HEK293 (cell line): ENCODE data around the gene PTPRN2.

Experiments
- CTCF ChIA-PET: fragments of 350-600 bp; formaldehyde crosslinking; extraction: SDS; loops from one replicate; lab custom pipeline; 2021; ENCODE audit warnings: antibody characterized with exemption; lab: Yijun Ruan, JAX
- POLR2A ChIA-PET: fragments of 300-600 bp; formaldehyde crosslinking; extraction: SDS; loops from one replicate; lab custom pipeline; 2020; ENCODE audit warnings: antibody characterized with exemption, inconsistent platforms; lab: Yijun Ruan, JAX
- H3K27ac ChIP-seq: fragments of 200-500 bp; sonication (Bioruptor generic); 2 replicates; pipeline ENCODE4 v1.5.1; 2014; ENCODE audit warnings: low read depth, low read length, control low read depth, inconsistent platforms; ENCODE audit errors: extremely low read depth
- H3K36me3 ChIP-seq, 2 experiments: fragments of 200-500 bp in 1 of 2; sonication (Bioruptor generic) in 1 of 2; 1 replicate in 1 of 2; 2 replicates in 1 of 2; pipeline ENCODE4 v1.5.1; 2014 to 2017; ENCODE audit warnings: inconsistent platforms in 2 of 2, low read length in 2 of 2; ENCODE audit not compliant: control insufficient read depth in 2 of 2, insufficient read depth in 1 of 2
- H3K4me1 ChIP-seq: fragments of 200-500 bp; sonication (Bioruptor generic); 2 replicates; pipeline ENCODE4 v1.5.1; 2014; ENCODE audit warnings: mild to moderate bottlenecking, low read length, inconsistent platforms; ENCODE audit not compliant: control insufficient read depth, insufficient read depth
- H3K4me3 ChIP-seq: 2 replicates; pipeline ENCODE4 v1.5.1; 2011; ENCODE audit warnings: low read depth, mild to moderate bottlenecking, control low read depth, low read length, moderate library complexity
- H3K9me3 ChIP-seq: fragments of 200-500 bp; sonication (Bioruptor generic); 2 replicates; pipeline ENCODE4 v1.5.1; 2014; ENCODE audit warnings: low read depth, low read length, inconsistent platforms; ENCODE audit not compliant: control insufficient read depth, insufficient read depth
- GFI1B ChIP-seq: fragments of 450-650 bp; formaldehyde crosslinking; IDR thresholded peaks from 2 replicates; pipeline ENCODE4 v1.5.1; 2016; ENCODE audit warnings: missing biosample characterization, missing genetic modification characterization
- INSM2 ChIP-seq: fragments of 450-650 bp; formaldehyde crosslinking; IDR thresholded peaks from 2 replicates; pipeline ENCODE4 v1.5.1; 2016; ENCODE audit warnings: missing biosample characterization, missing genetic modification characterization
- KLF10 ChIP-seq: fragments of 450-650 bp; IDR thresholded peaks from 2 replicates; pipeline ENCODE4 v1.5.1; 2018; ENCODE audit warnings: missing biosample characterization, mild to moderate bottlenecking, missing genetic modification characterization
- PRDM1 ChIP-seq: fragments of 450-650 bp; formaldehyde crosslinking; IDR thresholded peaks from 2 replicates; pipeline ENCODE4; 2016; ENCODE audit warnings: missing biosample characterization, missing genetic modification characterization
- WT1 ChIP-seq: fragments of 450-650 bp; formaldehyde crosslinking; IDR thresholded peaks from 2 replicates; pipeline ENCODE4 v1.5.1; 2016; ENCODE audit warnings: missing biosample characterization, missing genetic modification characterization
- ZBTB1 ChIP-seq: fragments of 450-650 bp; formaldehyde crosslinking; IDR thresholded peaks from 2 replicates; pipeline ENCODE4 v1.5.1; 2016; ENCODE audit warnings: missing biosample characterization, missing genetic modification characterization
- ZBTB17 ChIP-seq: fragments of 450-650 bp; formaldehyde crosslinking; IDR thresholded peaks from 2 replicates; pipeline ENCODE4 v1.5.1; 2016; ENCODE audit warnings: missing biosample characterization, missing genetic modification characterization
- ZBTB44 ChIP-seq: fragments of 450-650 bp; IDR thresholded peaks from 2 replicates; pipeline ENCODE4 v1.5.1; 2018; ENCODE audit warnings: missing biosample characterization, mild to moderate bottlenecking, missing genetic modification characterization
- ZFHX2 ChIP-seq: fragments of 450-650 bp; formaldehyde crosslinking; conservative IDR thresholded peaks from 2 replicates; pipeline ENCODE4 v1.5.1; 2016; ENCODE audit warnings: missing biosample characterization, missing genetic modification characterization
- ZIC2 ChIP-seq: fragments of 450-650 bp; formaldehyde crosslinking; IDR thresholded peaks from 2 replicates; pipeline ENCODE4 v1.5.1; 2016; ENCODE audit warnings: missing biosample characterization, missing genetic modification characterization
- ZNF133 ChIP-seq: fragments of 450-650 bp; formaldehyde crosslinking; IDR thresholded peaks from 2 replicates; pipeline ENCODE4 v1.5.1; 2016; ENCODE audit warnings: missing biosample characterization, missing genetic modification characterization
- ZNF292 ChIP-seq: fragments of 450-650 bp; formaldehyde crosslinking; IDR thresholded peaks from 2 replicates; pipeline ENCODE4 v1.5.1; 2016; ENCODE audit warnings: low read depth, missing biosample characterization, missing genetic modification characterization, borderline replicate concordance
- ZNF311 ChIP-seq: fragments of 450-650 bp; formaldehyde crosslinking; IDR thresholded peaks from 2 replicates; pipeline ENCODE4 v1.5.1; 2017; ENCODE audit warnings: missing biosample characterization, missing genetic modification characterization, borderline replicate concordance
- ZNF362 ChIP-seq: fragments of 450-650 bp; formaldehyde crosslinking; IDR thresholded peaks from 2 replicates; pipeline ENCODE4 v1.5.1; 2016; ENCODE audit warnings: missing biosample characterization, missing genetic modification characterization
- ZNF449 ChIP-seq: fragments of 450-650 bp; formaldehyde crosslinking; IDR thresholded peaks from 2 replicates; pipeline ENCODE4 v1.5.1; 2017; ENCODE audit warnings: missing biosample characterization, mild to moderate bottlenecking, missing genetic modification characterization, moderate library complexity
- ZNF514 ChIP-seq: fragments of 450-650 bp; formaldehyde crosslinking; IDR thresholded peaks from 2 replicates; pipeline ENCODE4 v1.5.1; 2016; ENCODE audit warnings: missing biosample characterization, missing genetic modification characterization
- ZNF529 ChIP-seq: fragments of 450-650 bp; formaldehyde crosslinking; IDR thresholded peaks from 2 replicates; pipeline ENCODE4 v1.5.1; 2017; ENCODE audit warnings: missing genetic modification characterization, missing biosample characterization; ENCODE audit not compliant: insufficient replicate concordance
- ZNF548 ChIP-seq: fragments of 450-650 bp; formaldehyde crosslinking; IDR thresholded peaks from 2 replicates; pipeline ENCODE4 v1.5.1; 2016; ENCODE audit warnings: missing biosample characterization, missing genetic modification characterization
- ZNF555 ChIP-seq: fragments of 450-650 bp; formaldehyde crosslinking; conservative IDR thresholded peaks from 2 replicates; pipeline ENCODE4 v1.5.1; 2017; ENCODE audit warnings: missing biosample characterization, mild to moderate bottlenecking, missing genetic modification characterization, inconsistent platforms
- ZNF560 ChIP-seq: fragments of 450-650 bp; formaldehyde crosslinking; IDR thresholded peaks from 2 replicates; pipeline ENCODE4 v1.5.1; 2017; ENCODE audit warnings: missing biosample characterization, missing genetic modification characterization, borderline replicate concordance
- ZNF585B ChIP-seq: fragments of 450-650 bp; formaldehyde crosslinking; IDR thresholded peaks from 2 replicates; pipeline ENCODE4 v1.5.1; 2016; ENCODE audit warnings: missing biosample characterization, missing genetic modification characterization
- ZNF645 ChIP-seq: fragments of 450-650 bp; formaldehyde crosslinking; IDR thresholded peaks from 2 replicates; pipeline ENCODE4; 2016; ENCODE audit warnings: missing biosample characterization, missing genetic modification characterization
- ZNF677 ChIP-seq: fragments of 450-650 bp; IDR thresholded peaks from 2 replicates; pipeline ENCODE4 v1.5.0; 2018; ENCODE audit warnings: missing biosample characterization, mild to moderate bottlenecking, missing genetic modification characterization, moderate library complexity

PTPRN2 gene

GRCh38 chr7:158492367-158492764, 95.3 kb downstream of the PTPRN2 start (continued):
- TF ChIP-seq ZNF311 (no peak), ZBTB17 (tag by site-specific recombination) (no peak), ZNF133 (tag by site-specific recombination) (no peak), ZIC2 (tag by site-specific recombination) (no peak), ZBTB44 (tag by site-specific recombination) (no peak), ZNF548 (no peak)

- Histone ChIP-seq H3K36me3 (no peaks in the 10 kb centered on the region), H3K9me3 (no peaks in the 10 kb centered on the region), H3K27ac (no peak overlapping the region), H3K4me3 (no peak overlapping the region), H3K4me1 (no peaks in the 10 kb centered on the region)
- CTCF ChIA-PET: no interaction called here
- TF ChIP-seq ZIC2 (tag by site-specific recombination): 0 out of 2 replicates have a peak, but pooled peaks have one; percentile 13
- no peak for TF ChIP-seq ZNF362 (tag by site-specific recombination)
- no peak for TF ChIP-seq ZNF449 (tag by site-specific recombination)
- no peak for TF ChIP-seq ZNF677
- TF ChIP-seq PRDM1 (tag by site-specific recombination): no peak
- no peak for TF ChIP-seq ZFHX2
- TF ChIP-seq ZNF555 (tag by site-specific recombination): no peak
- POLR2A ChIA-PET: no interaction called here
Observed at GRCh38 chr7:158491094-158491493, 96.5 kb downstream of the PTPRN2 start.

- POLR2A ChIA-PET: no interaction called here
- H3K27ac ChIP-seq: no peak overlapping the region
Observed at GRCh38 chr7:158490171-158490782, 97.3 kb downstream of the PTPRN2 start.

More at GRCh38 chr7:158490171-158490782, 97.3 kb downstream of the PTPRN2 start:
- no peak for TF ChIP-seq ZNF529 (tag by site-specific recombination)
- no peak for TF ChIP-seq ZNF292 (tag by site-specific recombination)
- TF ChIP-seq ZNF585B (tag by site-specific recombination): no peak
- TF ChIP-seq GFI1B (tag by site-specific recombination): no peak
- no peak for TF ChIP-seq ZNF560 (tag by site-specific recombination)
- TF ChIP-seq KLF10 (tag by site-specific recombination): no peak
- no peak for TF ChIP-seq WT1
- no peak for TF ChIP-seq ZNF514 (tag by site-specific recombination)
- TF ChIP-seq ZNF645: no peak
- TF ChIP-seq ZBTB1 (tag by site-specific recombination): no peak
- no peak for TF ChIP-seq INSM2 (tag by site-specific recombination)
- H3K36me3 ChIP-seq: no peaks in the 10 kb centered on the region
- H3K4me1 ChIP-seq: no peaks in the 10 kb centered on the region
- H3K9me3 ChIP-seq: no peaks in the 10 kb centered on the region
- no peak overlapping the region for H3K4me3 ChIP-seq
- CTCF ChIA-PET: no interaction called here
